SKM-1 (cell line): ENCODE measurements around the gene TERB1.
"Not testable (repeated sequence)": the region's sequence is repeated elsewhere in the genome, so short reads cannot be mapped to it uniquely, and the experiment has no call there.

Experiments
- DNase-seq: peaks from one replicate; lab custom pipeline; 2025; ENCODE audit not compliant: unreplicated experiment; lab: John Stamatoyannopoulos, UW

TERB1 gene

DNA sequence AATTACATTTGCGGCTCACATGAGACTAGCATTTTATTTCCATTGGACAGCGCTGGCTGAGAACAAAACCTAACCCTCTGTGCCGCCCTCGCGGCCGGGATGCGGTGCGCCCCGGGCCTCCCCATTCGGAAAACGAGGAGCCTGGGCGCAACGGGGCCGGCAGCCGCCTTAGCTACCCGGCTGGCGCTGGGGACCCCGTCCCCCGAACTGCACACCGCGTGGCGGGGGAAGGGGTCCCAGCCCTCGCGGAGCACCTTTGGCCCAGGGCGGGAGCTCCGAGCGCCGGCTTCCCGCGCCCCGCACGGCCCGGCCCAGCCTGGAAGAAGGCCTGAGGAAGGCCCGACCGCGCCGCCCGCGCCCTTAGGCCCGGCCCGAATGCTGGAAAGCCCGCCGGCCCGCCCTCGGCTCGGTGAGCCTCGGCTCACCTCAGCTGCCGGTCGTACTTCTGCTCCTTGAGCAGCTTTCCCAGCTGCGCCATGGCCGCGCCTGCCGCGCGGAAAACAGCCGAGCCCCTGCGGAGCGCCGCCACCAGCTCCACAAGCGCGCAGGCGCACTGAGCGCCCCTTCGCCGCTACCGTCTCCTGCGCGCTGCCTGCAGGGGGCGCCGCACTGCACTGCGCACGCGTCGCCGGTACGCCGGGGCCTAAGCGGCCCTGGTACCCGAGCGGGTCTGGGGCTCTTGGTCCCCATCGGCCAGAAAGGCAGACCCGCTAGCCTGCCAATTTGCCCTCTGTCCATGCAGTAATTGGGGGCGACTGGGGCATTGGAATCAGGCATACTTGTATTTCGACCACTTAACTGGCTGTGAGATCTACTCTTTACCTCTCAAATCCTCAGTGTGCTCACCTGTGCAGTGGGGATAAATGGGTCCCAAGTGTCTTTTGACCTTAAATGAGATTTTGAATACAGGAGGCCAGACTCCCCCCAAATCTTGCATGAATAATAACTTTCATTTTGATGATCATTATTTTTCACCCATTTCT is 29.3 kb upstream of the TERB1 start, which contains the start of gene NAE1:
Gene NAE1, minus strand, starts transcription at position 555 of the 983 bp plus-strand sequence. Its CDS starts 77 bp downstream, at position 478.
- peak; percentile 67 for DNase-seq

DNA sequence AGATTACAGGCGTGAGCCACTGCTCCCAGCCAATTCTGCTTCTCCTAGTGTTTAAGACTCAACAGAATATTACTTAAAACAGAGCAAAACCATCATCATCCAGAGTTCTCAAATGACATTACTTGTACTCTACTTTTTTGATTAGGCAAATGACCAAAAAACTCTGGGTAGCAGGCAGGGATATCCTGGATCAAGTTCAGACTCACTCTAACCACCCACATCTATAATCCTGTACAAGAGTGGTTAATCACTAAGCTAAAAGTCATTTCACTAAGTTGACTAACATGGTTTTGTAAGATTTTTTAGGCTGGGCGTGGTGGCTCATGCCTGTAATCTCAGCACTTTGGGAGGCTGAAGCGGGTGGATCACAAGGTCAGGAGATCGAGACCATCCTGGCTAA is 22.6 kb upstream of the TERB1 start:
- DNase-seq = no peak

DNA sequence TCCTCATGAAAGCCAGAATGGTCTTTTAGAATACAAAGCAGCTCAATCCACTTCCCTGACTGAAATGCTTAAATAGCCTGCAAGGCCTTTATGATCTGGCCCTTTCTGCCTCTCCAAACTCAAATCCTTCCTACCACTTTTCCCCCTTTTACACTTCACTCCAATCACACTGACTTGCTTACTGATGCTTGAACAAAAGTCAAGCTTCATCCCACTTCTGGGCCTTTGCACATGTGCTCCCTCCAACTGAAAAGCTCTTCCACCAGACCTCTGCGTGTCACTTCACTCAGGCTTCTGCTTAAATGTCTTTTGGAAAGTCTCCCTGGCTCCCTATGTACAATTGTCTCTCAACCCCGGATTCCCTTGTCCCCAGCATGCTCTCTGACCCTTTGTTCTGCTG is 13.3 kb upstream of the TERB1 start:
- no peak for DNase-seq

GRCh38 chr16:66811043-66811442 is 9.7 kb upstream of the TERB1 start:
- no peak for DNase-seq

GRCh38 chr16:66810391-66810790 is 9.0 kb upstream of the TERB1 start:
- DNase-seq = no peak

- no peak for DNase-seq
Measured at GRCh38 chr16:66809765-66810164, 8.4 kb upstream of the TERB1 start.

- DNase-seq = no peak
Measured at GRCh38 chr16:66802159-66802558, 775 bp upstream of the TERB1 start.

GRCh38 chr16:66800856-66801255 is 528 bp downstream of the TERB1 start:
- DNase-seq = no peak

DNA sequence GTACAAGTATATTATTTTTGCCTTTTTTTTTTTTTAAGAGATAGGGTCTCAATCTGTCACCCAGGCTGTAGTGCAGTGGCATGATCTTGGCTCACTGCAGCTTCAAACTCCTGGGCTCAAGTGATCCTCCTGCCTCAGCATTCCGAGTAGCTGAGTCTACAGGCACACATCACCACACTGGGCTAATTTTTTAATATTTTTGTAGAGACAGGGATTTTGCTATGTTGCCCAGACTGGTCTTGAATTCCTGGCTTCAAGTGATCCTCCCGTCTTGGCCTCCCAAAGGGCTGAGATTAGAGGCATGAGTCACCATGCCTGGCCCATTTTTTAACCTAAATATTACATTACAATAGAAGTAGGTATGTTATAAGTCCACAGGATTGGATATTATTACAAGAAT is 3.2 kb downstream of the TERB1 start:
- DNase-seq = no peak

DNA sequence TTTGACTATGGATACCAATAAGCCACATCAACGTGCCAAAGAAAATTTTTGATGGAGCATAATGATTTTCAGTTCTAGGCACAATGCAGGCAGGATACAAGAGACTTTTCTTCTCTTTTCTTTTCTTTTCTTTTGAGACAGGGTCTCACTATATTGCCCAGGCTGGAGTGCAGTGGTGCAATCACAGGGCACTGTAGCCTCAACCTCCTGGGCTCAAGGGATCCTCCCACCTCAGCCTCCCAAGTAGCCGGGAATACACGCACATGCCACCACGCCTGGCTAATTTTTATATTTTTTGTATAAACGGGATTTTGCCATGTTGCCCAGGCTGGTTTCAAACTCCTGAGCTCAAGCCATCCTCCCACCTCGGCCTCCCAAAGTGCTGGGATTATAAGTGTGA is 7.4 kb downstream of the TERB1 start:
- not testable (repeated sequence) for DNase-seq

GRCh38 chr16:66790130-66790733 is 11.2 kb downstream of the TERB1 start:
- no peak for DNase-seq

GRCh38 chr16:66787427-66787826 is 14.0 kb downstream of the TERB1 start:
- DNase-seq = no peak

GRCh38 chr16:66786551-66786950 is 14.8 kb downstream of the TERB1 start:
- DNase-seq = no peak

- DNase-seq = no peak
Measured at GRCh38 chr16:66776457-66776856, 24.9 kb downstream of the TERB1 start.

GRCh38 chr16:66774981-66775380 is 26.4 kb downstream of the TERB1 start:
- no peak for DNase-seq

DNA sequence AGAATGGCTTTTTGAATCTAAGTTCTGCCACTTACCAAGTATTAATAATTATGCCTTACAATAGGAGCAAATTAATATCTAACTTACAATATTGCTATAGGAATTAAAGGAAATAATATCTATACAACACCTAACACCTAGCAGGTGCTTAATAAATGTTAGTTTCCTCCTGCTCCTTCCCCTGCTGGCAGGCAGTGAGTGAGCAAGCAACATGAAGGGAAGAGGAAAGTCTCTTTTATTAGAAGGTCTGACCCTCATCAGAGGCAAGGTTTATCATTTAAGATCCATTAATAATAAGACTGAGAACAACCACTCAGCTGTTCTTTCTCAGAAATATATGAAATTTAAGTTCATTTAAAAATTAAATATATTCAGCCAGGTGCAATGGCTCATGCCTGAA is 43.3 kb downstream of the TERB1 start:
- DNase-seq = no peak

GRCh38 chr16:66754819-66755218 is 46.6 kb downstream of the TERB1 start:
- DNase-seq = no peak

DNA sequence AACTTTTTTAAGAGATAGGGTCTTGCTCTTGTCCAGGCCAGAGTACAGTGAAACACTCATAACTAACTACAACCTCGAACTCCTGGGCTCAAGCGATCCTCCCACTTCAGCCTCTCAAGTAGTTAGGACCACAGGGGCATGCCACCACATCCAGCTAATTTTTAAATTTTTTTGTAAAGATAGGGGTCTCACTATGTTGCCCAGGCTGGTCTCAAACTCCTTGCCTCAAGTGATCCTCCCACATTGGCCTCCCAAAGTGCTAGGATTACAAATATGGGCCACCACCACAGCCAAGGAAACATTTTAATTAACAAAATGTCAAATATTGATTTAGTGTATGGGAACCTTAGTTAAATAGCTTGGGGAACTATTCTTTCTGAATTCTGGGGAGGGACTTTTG is 47.2 kb downstream of the TERB1 start:
- no peak for DNase-seq

GRCh38 chr16:66752958-66753357 is 48.4 kb downstream of the TERB1 start:
- no peak for DNase-seq

DNA sequence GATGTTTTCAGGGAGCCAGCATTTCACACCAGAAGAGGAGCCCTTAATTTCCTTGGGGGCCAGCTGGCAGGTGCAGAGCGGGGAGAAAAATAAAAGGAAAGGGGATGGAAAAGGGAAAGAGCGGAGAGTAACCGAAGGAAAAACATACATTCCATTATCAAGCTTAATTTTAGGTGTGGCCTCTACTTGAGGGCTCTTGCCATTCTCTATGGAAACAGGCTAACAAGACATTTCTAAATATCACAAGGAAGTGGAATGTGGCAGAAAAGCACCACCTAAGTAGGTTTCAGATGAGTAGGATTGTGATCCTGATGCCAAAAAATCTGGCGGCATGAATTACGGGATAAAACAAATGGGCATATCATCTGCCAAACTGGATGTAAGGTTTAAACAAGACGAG is 49.0 kb downstream of the TERB1 start:
- no peak for DNase-seq

DNA sequence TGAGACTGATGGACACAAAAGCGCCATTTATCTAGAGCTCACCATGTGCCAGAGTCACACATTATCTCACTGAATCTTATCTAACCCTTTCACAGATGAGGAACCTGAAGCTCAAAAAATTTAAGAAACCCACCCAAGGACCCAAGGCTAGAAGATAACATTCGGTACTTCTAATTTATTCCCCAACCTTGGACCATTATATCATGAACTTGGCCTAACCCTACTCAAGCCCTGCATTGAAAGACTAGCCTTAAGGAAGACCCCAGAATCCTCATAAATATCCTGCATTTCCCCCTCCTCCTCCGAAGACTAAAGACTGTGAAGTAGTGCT is 49.4 kb downstream of the TERB1 start:
- no peak for DNase-seq

DNA sequence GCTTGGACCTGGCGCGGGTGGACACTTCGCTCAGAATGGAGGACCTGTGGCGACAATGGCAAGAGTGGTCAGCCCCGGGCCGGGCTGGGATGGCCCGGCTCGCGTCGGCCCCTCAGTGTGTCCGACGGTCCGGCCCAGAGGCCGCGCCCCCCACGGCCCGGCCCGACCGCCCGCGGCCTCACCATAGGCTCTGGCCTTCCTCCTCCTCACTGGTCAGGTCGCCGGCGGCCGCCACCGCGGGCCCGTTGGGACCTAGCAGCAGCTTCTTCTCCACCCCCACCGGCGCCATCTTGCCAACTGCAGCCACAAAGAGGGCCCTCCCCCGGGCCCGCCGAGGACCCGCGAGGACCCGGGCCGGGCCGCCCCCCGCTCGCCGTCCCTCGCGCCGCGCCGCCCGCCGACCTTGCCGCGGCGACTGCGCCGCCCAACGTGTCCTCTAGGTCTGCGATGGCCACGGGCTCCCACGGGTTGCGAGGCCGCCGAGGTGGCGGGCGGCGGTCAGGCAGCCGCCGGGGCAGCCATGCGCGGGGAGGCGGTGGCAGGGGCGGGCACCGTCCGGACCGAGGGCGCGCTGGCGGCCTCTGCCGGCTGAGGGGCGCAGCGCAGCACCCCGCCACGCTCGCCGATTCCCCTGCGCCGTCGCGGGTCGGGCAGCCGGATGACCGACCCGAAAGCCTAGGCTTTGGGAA is 49.9 kb downstream of the TERB1 start, which contains the start of gene DYNC1LI2:
Gene DYNC1LI2, minus strand, starts transcription at position 307 of the 689 bp plus-strand sequence. Its CDS starts 18 bp downstream, at position 289.
- DNase-seq = peak; percentile 47
